ENCODE results near the gene NEU4.

The NEU4 gene

GRCh38 chr2:241854342-241855244 is 45.6 kb downstream of the NEU4 start:
- DNase-seq = no peak

DNA sequence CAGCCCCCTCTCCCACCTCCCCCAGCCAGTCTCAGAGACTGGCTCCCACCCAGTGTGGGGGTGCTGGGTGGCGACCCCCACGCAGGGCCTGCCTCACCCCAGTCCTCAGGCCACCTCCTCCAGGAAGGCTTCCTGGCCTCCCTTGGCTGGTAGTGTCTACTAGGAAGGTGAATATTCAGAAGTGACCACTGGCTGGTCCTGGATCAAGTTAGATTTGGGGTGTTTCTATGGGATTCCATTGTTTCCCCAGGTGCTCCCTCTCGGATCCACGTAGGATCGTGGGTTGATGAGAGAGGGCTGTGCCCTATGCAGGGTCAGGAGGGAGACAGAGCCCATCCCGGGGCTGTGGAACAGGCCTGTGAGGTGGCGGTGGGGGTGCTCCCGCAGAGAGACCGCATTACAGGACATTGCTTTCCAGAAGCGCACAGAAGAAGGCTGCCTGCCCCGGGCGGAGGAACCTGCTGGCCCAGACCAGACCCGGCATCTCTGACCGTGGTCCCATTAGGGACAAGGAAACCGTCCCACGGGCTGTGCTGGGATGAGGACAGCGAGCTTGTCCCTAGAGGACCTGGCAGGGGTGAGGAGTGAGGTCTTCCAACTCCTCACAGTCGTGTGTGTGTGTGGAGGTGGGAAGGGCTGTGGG is 46.4 kb downstream of the NEU4 start:
- no peak for DNase-seq

GRCh38 chr2:241855888-241856422 is 47.0 kb downstream of the NEU4 start:
- DNase-seq = no peak

DNA sequence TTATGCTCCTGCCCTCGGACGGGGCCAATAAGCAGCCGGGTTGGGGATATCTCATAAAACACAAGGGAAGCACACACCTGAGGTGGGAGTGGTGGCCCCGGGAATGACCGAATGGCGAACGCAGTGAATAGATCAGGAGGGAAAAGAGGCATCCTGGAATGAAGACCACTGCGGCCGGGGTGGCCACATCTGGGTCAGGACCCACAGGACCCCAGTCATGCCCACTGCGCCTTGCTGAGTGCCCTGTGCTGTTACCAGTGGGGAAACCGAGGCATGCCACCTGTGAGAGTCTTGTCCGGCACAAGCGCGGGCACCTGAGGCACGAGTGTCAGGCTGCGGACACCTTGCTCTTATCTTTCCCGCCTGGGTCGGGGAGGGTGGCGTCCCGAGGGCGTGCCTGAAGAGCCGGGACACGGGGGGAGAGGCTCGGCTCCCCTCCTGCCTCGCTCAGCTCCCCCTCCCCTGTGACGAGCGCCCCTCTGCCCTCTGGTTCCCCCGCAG is 48.1 kb downstream of the NEU4 start:
- DNase-seq = no peak

- no peak for DNase-seq
Measured at GRCh38 chr2:241857572-241858121, 48.7 kb downstream of the NEU4 start.

- no peak for DNase-seq
Measured at GRCh38 chr2:241858206-241859016, 49.4 kb downstream of the NEU4 start, which contains the start of gene PDCD1. Gene PDCD1 (minus strand): TSS chr2:241858894. CDS start chr2:241858838, 56 bp downstream.

DNA sequence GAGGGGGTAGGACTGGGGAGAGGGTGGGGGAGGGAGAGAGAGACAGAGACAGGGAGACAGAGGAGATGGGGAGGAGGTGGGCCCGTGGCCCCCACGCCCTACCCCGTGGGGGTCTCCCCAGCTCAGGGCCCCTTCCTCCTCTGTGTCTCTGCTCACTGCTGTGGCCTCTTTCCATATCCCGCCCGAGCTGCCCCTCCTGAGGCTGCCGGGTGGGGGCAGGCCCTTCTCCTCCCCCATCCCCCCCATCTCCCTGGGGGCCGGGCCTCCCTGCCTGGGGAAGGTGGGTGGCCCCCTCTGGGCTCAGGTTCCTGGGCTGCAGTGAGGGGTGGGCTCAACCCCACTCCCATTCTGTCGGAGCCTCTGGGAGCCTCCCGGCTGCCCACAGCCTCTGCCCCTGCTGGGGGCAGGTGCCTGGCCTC is 50.0 kb downstream of the NEU4 start:
- no peak for DNase-seq

DNA sequence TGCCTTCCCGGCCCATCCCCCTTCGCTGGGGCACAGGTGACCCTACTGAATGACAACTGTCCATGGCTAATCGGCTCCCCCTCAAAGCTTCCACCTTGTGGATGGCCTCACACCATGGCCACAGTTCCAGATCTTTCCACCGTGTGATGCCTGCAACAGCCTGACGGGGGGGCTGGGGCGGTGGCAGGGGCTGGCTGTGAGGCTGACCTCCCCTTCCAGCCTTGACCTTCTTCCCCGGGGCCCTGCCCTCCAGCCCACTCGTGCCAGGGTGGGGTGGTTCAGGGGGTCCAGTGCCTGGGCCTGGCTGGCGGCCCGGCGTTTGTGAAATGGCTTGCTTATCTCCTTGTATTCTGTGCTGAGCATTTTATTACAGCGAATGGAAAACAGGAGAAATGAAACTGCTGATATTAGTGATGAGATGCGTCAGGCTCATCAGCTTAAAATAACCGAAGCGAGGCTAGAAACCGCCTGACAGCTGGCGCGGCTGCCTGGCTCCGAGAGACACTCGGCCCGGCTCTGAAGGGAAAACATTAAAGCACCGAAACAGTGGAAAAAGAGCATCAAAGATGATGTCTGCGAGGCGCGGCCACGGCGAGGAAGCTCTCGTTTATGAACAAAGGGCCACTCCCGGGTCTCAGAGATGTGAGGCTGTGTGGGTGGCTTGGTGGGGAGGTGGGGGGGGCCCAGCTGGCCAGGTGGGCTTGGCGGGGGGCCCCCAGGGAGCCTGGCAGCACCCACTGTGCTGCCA is 50.6 kb downstream of the NEU4 start:
- DNase-seq = no peak

DNA sequence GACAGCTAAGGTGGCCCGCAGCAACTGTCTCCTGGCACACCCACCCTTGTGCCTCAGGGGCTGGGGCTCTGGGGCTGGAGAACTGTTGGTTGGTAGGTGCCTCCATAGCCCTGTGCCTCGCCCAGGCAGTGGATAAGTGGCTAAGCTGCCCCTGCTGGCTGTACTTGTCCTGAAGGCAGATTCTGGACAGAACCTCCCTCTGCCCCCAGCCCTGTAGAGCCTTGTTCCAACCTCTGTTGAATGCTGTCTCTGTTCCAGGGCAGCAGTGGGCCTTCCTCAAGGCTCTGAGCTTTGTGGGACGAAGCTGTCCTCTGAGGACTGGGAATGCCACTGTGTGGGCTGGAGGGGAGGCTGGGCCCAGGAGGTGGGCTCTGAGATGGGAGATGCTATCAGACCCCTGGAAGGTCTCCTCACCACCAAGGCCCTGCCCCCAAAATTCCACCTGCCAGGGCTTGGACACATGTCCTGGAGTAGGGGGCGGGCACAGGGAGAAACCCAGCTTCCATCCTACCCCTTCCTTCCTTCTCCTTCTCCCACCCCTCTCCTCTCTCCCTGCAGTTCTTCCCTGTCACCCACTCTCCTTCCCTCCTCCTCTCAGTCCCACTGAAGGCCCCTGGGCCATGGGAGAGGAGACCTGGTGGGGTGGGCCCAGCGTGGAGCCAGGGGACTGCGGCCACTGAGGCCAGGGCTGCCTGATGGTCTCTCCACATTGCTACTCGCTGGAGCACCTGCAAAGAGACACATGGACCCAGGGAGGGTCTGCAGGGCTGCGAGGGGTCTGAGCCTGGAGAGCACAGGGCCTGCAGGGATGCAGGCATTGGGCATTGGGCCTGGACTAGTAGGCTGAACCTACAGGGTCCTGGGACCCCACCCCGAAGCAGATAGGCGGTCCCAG is 51.4 kb downstream of the NEU4 start:
- no peak for DNase-seq

- no peak for DNase-seq
Measured at GRCh38 chr2:241861264-241861663, 52.3 kb downstream of the NEU4 start.

DNA sequence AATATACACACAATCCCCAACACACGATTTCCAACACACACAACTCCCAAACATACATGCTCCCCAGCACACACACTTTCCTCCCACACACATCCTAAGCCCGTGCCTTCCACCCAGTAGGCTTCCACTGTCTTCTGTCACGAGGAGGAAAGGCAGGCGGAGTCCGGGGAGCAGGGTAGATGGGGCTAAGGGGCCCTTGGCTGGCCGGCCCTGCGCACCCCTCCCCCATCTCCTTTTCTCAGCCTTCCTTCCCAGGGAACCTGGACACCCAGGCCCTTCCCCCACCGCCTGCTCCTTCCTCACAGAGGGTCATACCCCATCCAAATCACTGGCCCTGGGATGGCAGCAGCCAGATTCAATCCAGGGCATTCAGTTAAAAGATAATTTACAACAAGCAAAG is 53.1 kb downstream of the NEU4 start:
- no peak for DNase-seq

DNA sequence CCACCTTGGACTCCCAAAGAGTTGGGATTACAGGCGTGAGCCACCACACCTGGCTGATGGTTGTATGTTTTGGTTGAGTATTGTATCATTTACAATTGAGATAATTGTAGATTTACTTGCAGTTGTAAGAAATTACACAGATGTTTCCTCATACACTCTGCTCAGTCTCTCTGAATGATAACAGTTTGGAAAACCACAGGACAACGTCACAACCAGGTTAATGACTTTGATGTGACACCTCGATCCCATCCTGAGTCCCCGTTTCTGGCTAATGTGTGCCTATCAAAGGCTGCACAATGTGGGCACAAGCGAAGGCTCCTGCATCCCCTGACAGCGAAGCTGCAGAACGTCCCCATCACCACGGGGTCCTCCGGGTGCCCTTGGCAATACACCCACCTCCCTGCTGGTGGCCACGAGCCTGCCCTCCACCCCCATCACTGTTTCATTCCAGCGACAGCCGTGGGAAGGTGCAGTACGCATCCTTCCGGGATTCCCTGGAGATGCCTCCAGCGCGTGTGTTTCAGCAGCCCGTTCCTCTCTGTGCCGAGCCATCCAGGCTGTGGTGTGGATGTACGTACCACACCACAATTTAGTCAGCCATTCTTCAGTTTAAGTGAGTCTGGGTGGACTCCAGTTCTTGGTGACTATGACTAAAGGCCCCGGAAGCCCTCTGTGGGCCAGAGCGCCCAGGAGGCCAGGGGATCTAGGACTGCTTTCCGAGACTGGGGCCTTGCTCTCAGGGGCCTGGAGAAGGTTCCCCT is 54.0 kb downstream of the NEU4 start:
- no peak for DNase-seq

DNA sequence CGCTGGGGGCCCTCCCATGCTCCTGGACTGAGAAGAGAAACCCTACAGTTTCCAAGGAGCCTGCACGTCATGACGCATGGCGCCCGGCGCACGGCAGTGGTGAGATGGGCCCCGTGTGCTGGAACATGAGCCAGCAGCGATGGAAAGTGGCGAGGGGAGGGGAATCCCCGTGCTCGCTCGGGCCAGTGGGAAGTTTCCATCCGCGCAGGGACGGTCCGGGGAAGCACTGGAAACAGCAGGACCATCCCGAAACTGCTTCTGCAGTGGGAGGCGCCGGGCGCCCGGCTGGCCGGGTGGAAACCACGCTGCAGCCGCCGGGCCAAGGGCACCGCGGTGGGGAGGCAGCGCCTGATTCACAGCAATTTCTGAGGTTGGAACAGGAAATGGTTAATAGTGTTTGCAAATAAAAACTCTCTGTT is 54.6 kb downstream of the NEU4 start:
- no peak for DNase-seq

DNA sequence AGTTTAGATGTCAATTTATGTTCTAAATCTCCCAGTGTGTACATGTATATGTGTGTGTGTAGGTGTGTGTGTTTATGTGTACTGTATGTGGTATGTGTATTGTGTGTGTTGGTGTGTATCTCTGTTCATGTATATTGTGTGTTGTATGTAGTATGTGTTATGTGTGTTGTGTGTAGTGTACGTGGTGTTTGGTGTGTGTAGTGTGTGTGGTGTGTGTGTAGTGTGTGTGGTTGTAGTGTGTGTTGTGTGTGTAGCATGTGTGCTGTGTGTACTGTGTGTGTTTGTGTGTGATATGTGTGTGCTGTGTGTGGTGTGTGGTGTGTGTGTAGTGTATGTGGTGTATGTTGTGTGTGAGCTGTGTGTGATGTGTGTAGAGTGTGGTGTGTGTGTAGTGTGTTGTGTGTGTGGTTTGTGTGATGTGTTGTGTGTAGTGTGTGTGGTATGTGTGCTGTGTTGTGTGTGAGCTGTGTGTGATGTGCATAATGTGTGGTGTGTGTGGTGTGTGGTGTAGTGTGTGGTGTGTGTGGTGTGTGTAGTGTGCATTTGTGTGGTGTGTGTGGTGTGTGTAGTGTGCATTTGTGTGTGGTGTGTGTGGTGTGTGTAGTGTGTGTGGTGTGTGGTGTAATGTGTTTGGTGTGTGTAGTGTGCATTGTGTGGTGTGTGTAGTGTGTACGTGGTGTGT is 55.3 kb downstream of the NEU4 start:
- no peak for DNase-seq

- DNase-seq = no peak
Measured at GRCh38 chr2:241864850-241865213, 55.8 kb downstream of the NEU4 start.

- DNase-seq = no peak
Measured at GRCh38 chr2:241865416-241865956, 56.5 kb downstream of the NEU4 start.

DNA sequence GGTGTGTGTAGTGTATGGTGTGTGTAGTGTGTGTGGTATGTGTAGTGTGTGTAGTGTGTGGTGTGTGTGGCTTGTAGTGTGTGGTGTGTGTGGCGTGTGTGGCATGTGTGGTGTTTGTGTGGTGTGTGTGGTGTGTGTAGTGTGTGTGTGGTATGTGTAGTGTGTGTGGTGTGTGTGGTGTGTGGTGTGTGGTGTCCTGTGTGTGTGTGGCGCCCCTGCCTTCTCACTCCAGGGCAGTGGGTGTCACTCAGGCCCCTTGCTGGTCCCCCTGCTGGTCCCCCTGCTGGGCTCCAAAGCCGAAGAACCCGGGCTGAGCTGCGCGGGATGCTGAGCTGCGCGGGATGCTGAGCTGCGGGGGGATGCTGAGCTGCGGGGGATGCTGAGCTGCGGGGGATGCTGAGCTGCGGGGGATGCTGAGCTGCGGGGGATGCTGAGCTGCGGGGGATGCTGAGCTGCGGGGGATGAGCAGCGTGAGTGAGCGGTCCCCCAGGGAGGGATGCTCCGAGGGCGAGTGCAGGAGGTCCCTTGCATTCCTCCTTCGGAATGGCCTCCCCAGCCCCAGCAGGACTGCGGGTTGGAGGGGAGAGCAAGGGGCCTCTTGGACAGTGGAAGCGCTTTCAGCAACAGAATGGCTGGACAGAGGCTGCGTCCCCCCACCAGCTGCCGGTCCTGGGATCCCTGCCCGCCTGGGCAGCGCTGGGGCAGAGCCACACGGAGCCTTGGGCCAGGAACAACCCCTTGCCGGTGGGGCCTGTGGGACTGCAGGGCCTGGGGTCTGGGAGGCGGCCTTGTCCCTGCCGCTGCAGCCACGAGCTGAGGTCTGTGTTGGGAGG is 57.2 kb downstream of the NEU4 start:
- DNase-seq = no peak

Measured in NCI-H526 treated with DMSO at 0.1 percent for 48 hours (cell line).